ENCODE measurements around the gene PLOD3.
A peak's percentile ranks its signal among the peaks of the same experiment; 100 is the strongest.
"Not testable (repeated sequence)": the region's sequence is repeated elsewhere in the genome, so short reads cannot be mapped to it uniquely, and the experiment has no call there.

Gene PLOD3

GRCh38 chr7:101201695-101202602, 15.4 kb downstream of the PLOD3 start:
- Histone ChIP-seq H3K9me3 (ENCODE audit: control insufficient read depth, low read length) (no peaks in the 10 kb centered on the region), H3K79me1 (replicated peaks; ENCODE audit: low read length, poor library complexity, severe bottlenecking) (no peaks in the 10 kb centered on the region), H3K23ac (ENCODE audit: low read length in 2 of 2) (peak overlapping the region in 1 of 2 experiments; percentile 60), H3K18ac (ENCODE audit: low read depth in 1 of 2, low read length in 2 of 2) (no peak overlapping the region), H2BK120ac (ENCODE audit: low read depth, low read length) (no peak overlapping the region), H2BK5ac (ENCODE audit: low read depth, low read length, poor library complexity, severe bottlenecking) (no peak overlapping the region), H3K14ac (ENCODE audit: low read length in 2 of 2) (peak overlapping the region in 1 of 2 experiments; percentile 31), H2BK12ac (ENCODE audit: low read length in 2 of 2) (peak overlapping the region in 1 of 2 experiments; percentile 50), H2BK15ac (ENCODE audit: low read depth, poor library complexity, severe bottlenecking) (no peak overlapping the region), H3K9ac (ENCODE audit: low read length) (no peak overlapping the region), H3K27ac (ENCODE audit: low read length, poor library complexity, severe bottlenecking) (no peak overlapping the region), H3K36me3 (ENCODE audit: control insufficient read depth in 1 of 2, insufficient read depth in 2 of 2, low read depth in 1 of 2, low read length in 2 of 2) (peaks cover 12% of the 10 kb centered on the region in 2 experiments), H2AFZ (ENCODE audit: low read depth, low read length) (no peak overlapping the region), H4K91ac (ENCODE audit: low read length) (no peak overlapping the region), H3K4me3 (ENCODE audit: insufficient read depth in 1 of 2, low read depth in 1 of 2, low read length in 2 of 2) (peak overlapping the region in 1 of 2 experiments; percentile 59), H2AK5ac (ENCODE audit: low read length, severe bottlenecking) (no peak overlapping the region), H4K8ac (ENCODE audit: low read length) (no peak overlapping the region), H3K4ac (ENCODE audit: low read depth in 1 of 2, low read length in 2 of 2) (no peak overlapping the region), H3K4me2 (ENCODE audit: low read length, poor library complexity, severe bottlenecking) (peak overlapping the region; percentile 36), H3K27me3 (ENCODE audit: control insufficient read depth in 1 of 2, insufficient read depth in 1 of 2, low read length in 2 of 2) (peaks cover 41 to 52% of the 10 kb centered on the region in 2 experiments), H3K4me1 (ENCODE audit: control insufficient read depth, insufficient read depth, low read depth, low read length) (peaks cover 21% of the 10 kb centered on the region)
- no peak for DNase-seq
- WGBS: 18% methylated on average over 72 of the region's 75 CpGs

- peaks cover 4 to 5% of the 10 kb centered on the region in 2 experiments for H3K36me3 ChIP-seq (ENCODE audit: control insufficient read depth in 1 of 2, insufficient read depth in 2 of 2, low read depth in 1 of 2, low read length in 2 of 2)
- no peak within 1 kb of the TSS for H2BK120ac ChIP-seq (ENCODE audit: low read depth, low read length)
- no peak within 1 kb of the TSS for H3K9ac ChIP-seq (ENCODE audit: low read length)
- H3K79me1 ChIP-seq (replicated peaks; ENCODE audit: low read length, poor library complexity, severe bottlenecking): no peaks in the 10 kb centered on the region
- H3K4me3 ChIP-seq (ENCODE audit: insufficient read depth in 1 of 2, low read depth in 1 of 2, low read length in 2 of 2): peak within 1 kb of the TSS in 1 of 2 experiments; percentile 59
- DNase-seq: no peak
- no peaks in the 10 kb centered on the region for H3K9me3 ChIP-seq (ENCODE audit: control insufficient read depth, low read length)
- H3K23ac ChIP-seq (ENCODE audit: low read length in 2 of 2): peak within 1 kb of the TSS in 1 of 2 experiments; percentile 60
- no peak within 1 kb of the TSS for H2BK15ac ChIP-seq (ENCODE audit: low read depth, poor library complexity, severe bottlenecking)
- peak within 1 kb of the TSS in 1 of 2 experiments; percentile 31 for H3K14ac ChIP-seq (ENCODE audit: low read length in 2 of 2)
- no peak within 1 kb of the TSS for H3K4ac ChIP-seq (ENCODE audit: low read depth in 1 of 2, low read length in 2 of 2)
- H3K27me3 ChIP-seq (ENCODE audit: control insufficient read depth in 1 of 2, insufficient read depth in 1 of 2, low read length in 2 of 2): peaks cover 41 to 57% of the 10 kb centered on the region in 2 experiments
- peak within 1 kb of the TSS in 1 of 2 experiments; percentile 50 for H2BK12ac ChIP-seq (ENCODE audit: low read length in 2 of 2)
- H2BK5ac ChIP-seq (ENCODE audit: low read depth, low read length, poor library complexity, severe bottlenecking): no peak within 1 kb of the TSS
- no peak within 1 kb of the TSS for H4K91ac ChIP-seq (ENCODE audit: low read length)
- H3K4me1 ChIP-seq (ENCODE audit: control insufficient read depth, insufficient read depth, low read depth, low read length): peaks cover 16% of the 10 kb centered on the region
- H3K4me2 ChIP-seq (ENCODE audit: low read length, poor library complexity, severe bottlenecking): peak within 1 kb of the TSS; percentile 36
- no peak within 1 kb of the TSS for H2AFZ ChIP-seq (ENCODE audit: low read depth, low read length)
- no peak within 1 kb of the TSS for H3K27ac ChIP-seq (ENCODE audit: low read length, poor library complexity, severe bottlenecking)
- H2AK5ac ChIP-seq (ENCODE audit: low read length, severe bottlenecking): no peak within 1 kb of the TSS
- WGBS: 35% methylated on average over 21 of the region's 21 CpGs
- no peak within 1 kb of the TSS for H3K18ac ChIP-seq (ENCODE audit: low read depth in 1 of 2, low read length in 2 of 2)
- no peak within 1 kb of the TSS for H4K8ac ChIP-seq (ENCODE audit: low read length)
Observed at GRCh38 chr7:101200862-101201599, 16.4 kb downstream of the PLOD3 start, which contains the start of gene MOGAT3. MOGAT3 (minus strand) TSS chr7:101201036; CDS start chr7:101200854, 182 bp downstream.

DNA sequence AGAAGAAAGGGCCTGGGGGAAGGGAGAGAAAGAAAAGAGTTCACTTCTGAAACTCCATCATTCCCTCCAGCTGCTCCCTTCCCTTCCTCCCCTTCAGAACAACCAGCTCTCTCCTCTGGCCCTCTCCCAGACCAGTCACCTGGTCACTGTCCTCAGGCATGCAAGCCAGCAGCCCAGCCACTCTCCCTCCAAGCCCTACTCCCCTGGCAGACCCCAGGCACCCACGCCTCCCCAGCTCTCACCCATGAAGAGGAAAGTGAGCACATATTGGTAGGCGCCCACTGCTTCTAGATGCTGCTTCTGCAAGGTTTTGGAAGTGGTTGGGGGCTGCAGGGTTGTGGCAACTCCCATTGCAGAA, 16.9 kb downstream of the PLOD3 start:
- H2AK5ac ChIP-seq (ENCODE audit: low read length, severe bottlenecking): no peak overlapping the region
- no peaks in the 10 kb centered on the region for H3K36me3 ChIP-seq (ENCODE audit: control insufficient read depth in 1 of 2, insufficient read depth in 2 of 2, low read depth in 1 of 2, low read length in 2 of 2)
- H4K8ac ChIP-seq (ENCODE audit: low read length): no peak overlapping the region
- peaks cover 15% of the 10 kb centered on the region for H3K4me1 ChIP-seq (ENCODE audit: control insufficient read depth, insufficient read depth, low read depth, low read length)
- H3K27me3 ChIP-seq (ENCODE audit: control insufficient read depth in 1 of 2, insufficient read depth in 1 of 2, low read length in 2 of 2): peaks cover 41 to 58% of the 10 kb centered on the region in 2 experiments
- 77% methylated on average over 2 of the region's 2 CpGs for WGBS
- no peak overlapping the region for H3K4me2 ChIP-seq (ENCODE audit: low read length, poor library complexity, severe bottlenecking)
- H2BK120ac ChIP-seq (ENCODE audit: low read depth, low read length): no peak overlapping the region
- H3K18ac ChIP-seq (ENCODE audit: low read depth in 1 of 2, low read length in 2 of 2): no peak overlapping the region
- H3K4me3 ChIP-seq (ENCODE audit: insufficient read depth in 1 of 2, low read depth in 1 of 2, low read length in 2 of 2): no peak overlapping the region
- no peak overlapping the region for H2AFZ ChIP-seq (ENCODE audit: low read depth, low read length)
- no peaks in the 10 kb centered on the region for H3K79me1 ChIP-seq (replicated peaks; ENCODE audit: low read length, poor library complexity, severe bottlenecking)
- no peak overlapping the region for H3K27ac ChIP-seq (ENCODE audit: low read length, poor library complexity, severe bottlenecking)
- H4K91ac ChIP-seq (ENCODE audit: low read length): no peak overlapping the region
- H2BK15ac ChIP-seq (ENCODE audit: low read depth, poor library complexity, severe bottlenecking): no peak overlapping the region
- H3K9ac ChIP-seq (ENCODE audit: low read length): no peak overlapping the region
- DNase-seq: no peak
- H2BK5ac ChIP-seq (ENCODE audit: low read depth, low read length, poor library complexity, severe bottlenecking): no peak overlapping the region
- H3K9me3 ChIP-seq (ENCODE audit: control insufficient read depth, low read length): no peaks in the 10 kb centered on the region
- no peak overlapping the region for H3K4ac ChIP-seq (ENCODE audit: low read depth in 1 of 2, low read length in 2 of 2)
- H2BK12ac ChIP-seq (ENCODE audit: low read length in 2 of 2): no peak overlapping the region
- H3K14ac ChIP-seq (ENCODE audit: low read length in 2 of 2): no peak overlapping the region
- H3K23ac ChIP-seq (ENCODE audit: low read length in 2 of 2): no peak overlapping the region

DNA sequence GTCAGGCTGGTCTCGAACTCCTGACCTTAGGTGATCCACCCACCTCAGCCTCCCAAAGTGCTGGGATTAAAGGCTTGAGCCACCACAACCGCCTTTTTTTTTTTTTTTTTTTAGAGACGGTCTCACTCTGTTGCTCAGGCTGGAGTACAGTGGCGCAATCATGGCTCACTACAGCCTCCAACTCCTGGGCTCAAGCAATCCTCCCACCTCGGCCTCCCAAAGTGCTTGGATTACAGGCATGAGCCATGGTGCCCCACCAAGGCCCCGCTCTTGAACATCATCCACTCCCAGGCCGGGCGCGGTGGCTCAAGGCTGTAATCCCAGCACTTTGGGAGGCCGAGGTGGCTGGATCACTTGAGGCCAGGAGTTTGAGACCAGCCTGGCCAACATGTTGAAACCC, 17.9 kb downstream of the PLOD3 start:
- not testable (repeated sequence) for H3K14ac ChIP-seq (ENCODE audit: low read length in 2 of 2); H3K4me2 ChIP-seq (ENCODE audit: low read length, poor library complexity, severe bottlenecking); H3K23ac ChIP-seq (ENCODE audit: low read length in 2 of 2); H2BK15ac ChIP-seq (ENCODE audit: low read depth, poor library complexity, severe bottlenecking); DNase-seq; H4K91ac ChIP-seq (ENCODE audit: low read length); H2BK120ac ChIP-seq (ENCODE audit: low read depth, low read length); H3K9ac ChIP-seq (ENCODE audit: low read length); H3K9me3 ChIP-seq (ENCODE audit: control insufficient read depth, low read length); H2AK5ac ChIP-seq (ENCODE audit: low read length, severe bottlenecking); H3K79me1 ChIP-seq (replicated peaks; ENCODE audit: low read length, poor library complexity, severe bottlenecking); H2AFZ ChIP-seq (ENCODE audit: low read depth, low read length); H3K4ac ChIP-seq (ENCODE audit: low read depth in 1 of 2, low read length in 2 of 2); H3K18ac ChIP-seq (ENCODE audit: low read depth in 1 of 2, low read length in 2 of 2); H3K36me3 ChIP-seq (ENCODE audit: control insufficient read depth in 1 of 2, insufficient read depth in 2 of 2, low read depth in 1 of 2, low read length in 2 of 2); H3K4me3 ChIP-seq (ENCODE audit: insufficient read depth in 1 of 2, low read depth in 1 of 2, low read length in 2 of 2); H4K8ac ChIP-seq (ENCODE audit: low read length); H3K27ac ChIP-seq (ENCODE audit: low read length, poor library complexity, severe bottlenecking); H2BK12ac ChIP-seq (ENCODE audit: low read length in 2 of 2); H2BK5ac ChIP-seq (ENCODE audit: low read depth, low read length, poor library complexity, severe bottlenecking)
- H3K4me1 ChIP-seq (ENCODE audit: control insufficient read depth, insufficient read depth, low read depth, low read length): peaks cover 15% of the 10 kb centered on the region
- WGBS: 89% methylated on average over 10 of the region's 10 CpGs
- H3K27me3 ChIP-seq (ENCODE audit: control insufficient read depth in 1 of 2, insufficient read depth in 1 of 2, low read length in 2 of 2): peaks cover 41 to 58% of the 10 kb centered on the region in 2 experiments

Measured in mesenchymal stem cell (in vitro differentiated cells and primary cell).